ENCODE results near the gene NSMCE4A. TPM values are rescaled to one million over a fixed set of nuclear protein-coding genes. Genes with fewer than 3 reads are reported as not detected.

NSMCE4A gene
- total RNA-seq, 1 experiment from 2014 or later = 64.4 TPM

DNA sequence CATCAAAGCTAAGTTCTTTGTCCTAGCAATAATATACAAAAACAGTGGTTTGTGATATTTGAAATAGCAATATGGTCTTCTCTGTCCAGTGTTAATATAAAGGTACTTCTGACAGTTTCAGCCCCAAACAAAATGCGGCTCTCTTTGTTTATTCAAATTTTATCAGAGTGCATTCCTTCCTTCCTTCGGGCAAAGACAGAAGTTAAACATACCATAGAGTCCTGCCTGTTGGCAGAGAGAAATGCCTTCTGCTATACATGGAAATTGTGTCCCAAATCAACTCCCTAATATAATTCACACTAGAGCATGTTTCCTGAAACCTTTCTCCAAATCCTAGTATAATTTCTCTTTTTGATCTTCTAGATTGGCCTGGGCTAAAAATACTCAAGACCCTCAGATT lies 26.0 kb downstream of the NSMCE4A start (continued):
- no peak for TF ChIP-seq E2F1 (CRISPR knock-in tag; IDR thresholded peaks at IDR 0.05)
- TF ChIP-seq, protein P1, sequence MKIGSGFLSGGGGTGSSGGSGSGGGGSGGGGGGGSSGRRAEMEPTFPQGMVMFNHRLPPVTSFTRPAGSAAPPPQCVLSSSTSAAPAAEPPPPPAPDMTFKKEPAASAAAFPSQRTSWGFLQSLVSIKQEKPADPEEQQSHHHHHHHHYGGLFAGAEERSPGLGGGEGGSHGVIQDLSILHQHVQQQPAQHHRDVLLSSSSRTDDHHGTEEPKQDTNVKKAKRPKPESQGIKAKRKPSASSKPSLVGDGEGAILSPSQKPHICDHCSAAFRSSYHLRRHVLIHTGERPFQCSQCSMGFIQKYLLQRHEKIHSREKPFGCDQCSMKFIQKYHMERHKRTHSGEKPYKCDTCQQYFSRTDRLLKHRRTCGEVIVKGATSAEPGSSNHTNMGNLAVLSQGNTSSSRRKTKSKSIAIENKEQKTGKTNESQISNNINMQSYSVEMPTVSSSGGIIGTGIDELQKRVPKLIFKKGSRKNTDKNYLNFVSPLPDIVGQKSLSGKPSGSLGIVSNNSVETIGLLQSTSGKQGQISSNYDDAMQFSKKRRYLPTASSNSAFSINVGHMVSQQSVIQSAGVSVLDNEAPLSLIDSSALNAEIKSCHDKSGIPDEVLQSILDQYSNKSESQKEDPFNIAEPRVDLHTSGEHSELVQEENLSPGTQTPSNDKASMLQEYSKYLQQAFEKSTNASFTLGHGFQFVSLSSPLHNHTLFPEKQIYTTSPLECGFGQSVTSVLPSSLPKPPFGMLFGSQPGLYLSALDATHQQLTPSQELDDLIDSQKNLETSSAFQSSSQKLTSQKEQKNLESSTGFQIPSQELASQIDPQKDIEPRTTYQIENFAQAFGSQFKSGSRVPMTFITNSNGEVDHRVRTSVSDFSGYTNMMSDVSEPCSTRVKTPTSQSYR (CRISPR knock-in tag; IDR thresholded peaks at IDR 0.05) = no peak
- TF ChIP-seq, protein P2, sequence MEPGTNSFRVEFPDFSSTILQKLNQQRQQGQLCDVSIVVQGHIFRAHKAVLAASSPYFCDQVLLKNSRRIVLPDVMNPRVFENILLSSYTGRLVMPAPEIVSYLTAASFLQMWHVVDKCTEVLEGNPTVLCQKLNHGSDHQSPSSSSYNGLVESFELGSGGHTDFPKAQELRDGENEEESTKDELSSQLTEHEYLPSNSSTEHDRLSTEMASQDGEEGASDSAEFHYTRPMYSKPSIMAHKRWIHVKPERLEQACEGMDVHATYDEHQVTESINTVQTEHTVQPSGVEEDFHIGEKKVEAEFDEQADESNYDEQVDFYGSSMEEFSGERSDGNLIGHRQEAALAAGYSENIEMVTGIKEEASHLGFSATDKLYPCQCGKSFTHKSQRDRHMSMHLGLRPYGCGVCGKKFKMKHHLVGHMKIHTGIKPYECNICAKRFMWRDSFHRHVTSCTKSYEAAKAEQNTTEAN (CRISPR knock-in tag; IDR thresholded peaks at IDR 0.05) = no peak
- TF ChIP-seq ATF6 (CRISPR knock-in tag; IDR thresholded peaks at IDR 0.05) = no peak
- TF ChIP-seq, protein P3, sequence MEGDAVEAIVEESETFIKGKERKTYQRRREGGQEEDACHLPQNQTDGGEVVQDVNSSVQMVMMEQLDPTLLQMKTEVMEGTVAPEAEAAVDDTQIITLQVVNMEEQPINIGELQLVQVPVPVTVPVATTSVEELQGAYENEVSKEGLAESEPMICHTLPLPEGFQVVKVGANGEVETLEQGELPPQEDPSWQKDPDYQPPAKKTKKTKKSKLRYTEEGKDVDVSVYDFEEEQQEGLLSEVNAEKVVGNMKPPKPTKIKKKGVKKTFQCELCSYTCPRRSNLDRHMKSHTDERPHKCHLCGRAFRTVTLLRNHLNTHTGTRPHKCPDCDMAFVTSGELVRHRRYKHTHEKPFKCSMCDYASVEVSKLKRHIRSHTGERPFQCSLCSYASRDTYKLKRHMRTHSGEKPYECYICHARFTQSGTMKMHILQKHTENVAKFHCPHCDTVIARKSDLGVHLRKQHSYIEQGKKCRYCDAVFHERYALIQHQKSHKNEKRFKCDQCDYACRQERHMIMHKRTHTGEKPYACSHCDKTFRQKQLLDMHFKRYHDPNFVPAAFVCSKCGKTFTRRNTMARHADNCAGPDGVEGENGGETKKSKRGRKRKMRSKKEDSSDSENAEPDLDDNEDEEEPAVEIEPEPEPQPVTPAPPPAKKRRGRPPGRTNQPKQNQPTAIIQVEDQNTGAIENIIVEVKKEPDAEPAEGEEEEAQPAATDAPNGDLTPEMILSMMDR (IDR thresholded peaks at IDR 0.05) = no peak
- no peak for TF ChIP-seq RORB (CRISPR knock-in tag; IDR thresholded peaks at IDR 0.05)
- TF ChIP-seq TCF7 (CRISPR knock-in tag; IDR thresholded peaks at IDR 0.05; ENCODE audit: low read depth) = no peak
- TF ChIP-seq ZNF263 (CRISPR knock-in tag; IDR thresholded peaks at IDR 0.05; ENCODE audit: low read depth) = no peak
- TF ChIP-seq ATF1 (CRISPR knock-in tag; IDR thresholded peaks at IDR 0.05) = no peak

- CTCF ChIA-PET = interaction anchor here (1.4 kb wide), 1 partner anchor 104 kb away, joined by 6 read pairs; no protein-coding TSS in a partner anchor
- no peak for DNase-seq (ENCODE audit: low spot score)
- POLR2A ChIA-PET = no interaction called here
- no peaks in the 10 kb centered on the region for H3K36me3 Mint-ChIP-seq
- no peak for ATAC-seq
- H3K27ac Mint-ChIP-seq = peak overlapping the region; percentile 4; the same call in 1 of the 2 replicates
- H3K4me1 Mint-ChIP-seq = peaks cover 10% of the 10 kb centered on the region
- H3K27me3 Mint-ChIP-seq (ENCODE audit: low read depth) = no peaks in the 10 kb centered on the region
- H3K9me3 Mint-ChIP-seq = no peaks in the 10 kb centered on the region
- no peak overlapping the region for H3K4me3 Mint-ChIP-seq
- no peak for TF ChIP-seq TEAD1 (CRISPR knock-in tag; IDR thresholded peaks at IDR 0.05)
- TF ChIP-seq, protein P2 (CRISPR knock-in tag; IDR thresholded peaks at IDR 0.05) = no peak
- TF ChIP-seq SMAD3 (CRISPR knock-in tag; IDR thresholded peaks at IDR 0.05; ENCODE audit: borderline replicate concordance) = no peak
- no peak for TF ChIP-seq E2F4 (CRISPR knock-in tag; IDR thresholded peaks at IDR 0.05; ENCODE audit: borderline replicate concordance, low read depth)
- TF ChIP-seq ESRRA (CRISPR knock-in tag; IDR thresholded peaks at IDR 0.05; ENCODE audit: borderline replicate concordance) = no peak
- TF ChIP-seq ATF3 (CRISPR knock-in tag; conservative IDR thresholded peaks at IDR 0.05) = no peak
- no peak for TF ChIP-seq GTF2I (CRISPR knock-in tag; conservative IDR thresholded peaks at IDR 0.05)
- no peak for TF ChIP-seq ZNF671 (CRISPR knock-in tag; IDR thresholded peaks at IDR 0.05)
- TF ChIP-seq, protein P4, sequence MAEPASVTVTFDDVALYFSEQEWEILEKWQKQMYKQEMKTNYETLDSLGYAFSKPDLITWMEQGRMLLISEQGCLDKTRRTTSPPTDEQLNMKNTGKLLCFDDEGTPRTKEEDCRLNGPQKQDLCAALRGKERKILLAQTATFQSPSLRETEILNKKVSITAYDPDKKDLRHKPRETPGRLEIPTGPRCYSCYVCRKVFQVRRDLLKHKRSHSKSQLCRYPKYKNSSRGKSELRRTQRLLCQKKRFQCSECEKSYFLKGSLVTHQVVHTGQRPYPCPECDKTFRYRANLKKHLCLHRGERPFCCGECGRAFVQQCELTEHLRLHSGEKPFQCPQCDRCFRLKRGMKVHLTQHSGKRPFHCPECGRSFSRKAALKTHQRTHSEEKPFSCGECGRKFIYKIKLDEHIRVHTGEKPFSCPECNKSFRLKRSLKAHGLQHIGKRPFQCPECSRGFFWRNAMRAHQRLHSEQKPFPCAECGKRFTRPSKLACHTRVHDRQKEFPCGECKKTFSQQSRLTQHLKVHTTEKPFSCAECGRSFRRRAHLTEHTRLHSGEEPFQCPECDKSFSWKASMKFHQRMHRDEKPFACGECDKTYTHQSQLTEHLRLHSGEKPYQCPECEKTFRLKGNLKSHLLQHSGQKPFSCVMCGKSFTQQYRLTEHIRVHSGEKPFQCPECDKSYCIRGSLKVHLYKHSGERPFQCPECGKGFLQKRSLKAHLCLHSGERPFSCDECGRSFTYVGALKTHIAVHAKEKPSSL (CRISPR knock-in tag; conservative IDR thresholded peaks at IDR 0.05) = no peak
These were observed 27.4 kb downstream of the NSMCE4A start for GRCh38 chr10:121947343-121948330.
